HCT116 (cell line): Measurements from ENCODE around the gene DHRS13. TPM values are rescaled to one million over a fixed set of nuclear protein-coding genes. Genes with fewer than 3 reads are reported as not detected.

ENCODE experiments used
- ATAC-seq: fragments of 200-7000 bp; cut with Tn5 transposase; 2 replicates; pipeline ENCODE4 v1.9.1; 2020; ENCODE audit warnings: mild to moderate bottlenecking, moderate library complexity
- BruUV-seq: library from RNA; stranded (reverse); fragments of 400-500 nt; replicated peaks from 2 replicates; lab custom pipeline; 2021; lab: Mats Ljungman, UMichigan
- CTCF ChIA-PET: fragments of 300-600 bp; sonication (Branson Sonifier 250); formaldehyde crosslinking; loops from one replicate; lab custom pipeline; 2021; ENCODE audit warnings: antibody characterized with exemption; lab: Charles Lee
- POLR2A ChIA-PET: fragments of 300-600, 350-600 bp; sonication (Branson Sonifier 250); formaldehyde crosslinking; loops from one replicate; lab custom pipeline; 2021; ENCODE audit warnings: antibody characterized with exemption; lab: Charles Lee
- RAD21 ChIA-PET, 2 experiments: fragments of 300-600 bp; sonication (Branson Sonifier 250); formaldehyde crosslinking; loops; one replicate each; lab custom pipeline; 2023; ENCODE audit warnings: low total read pairs in 2 of 2; ENCODE audit not compliant: uncharacterized antibody in 2 of 2, unreplicated experiment in 2 of 2, low non-redundant PET in 1 of 2; lab: Charles Lee
- DNase-seq: peaks from one replicate; pipeline ENCODE4 v3.0.0-alpha.2; 2010; ENCODE audit warnings: low read depth, low spot score
- H2AFZ ChIP-seq: fragments of 200-600 bp; shearing (Covaris generic), sonication (generic); 2 replicates; pipeline ENCODE4 v1.6.1; 2017; ENCODE audit warnings: low read depth, mixed run types, mixed read lengths, antibody characterized with exemption, low read length; ENCODE audit not compliant: poor library complexity, severe bottlenecking
- H3K27ac ChIP-seq: 2 replicates; pipeline ENCODE4 v1.5.1; 2012; ENCODE audit warnings: low read depth, low read length
- H3K27me3 ChIP-seq: fragments of 200-600 bp; sonication (generic); 2 replicates; pipeline ENCODE4 v1.6.1; 2016; ENCODE audit warnings: mixed run types, low read length, mixed read lengths; ENCODE audit not compliant: insufficient read depth
- H3K36me3 ChIP-seq, 2 experiments: fragments of 200-500 bp in 1 of 2; fragments of 200-600 bp in 1 of 2; sonication (Bioruptor generic) in 1 of 2; sonication (generic) in 1 of 2; 2 replicates each; pipeline versions ENCODE4 v1.5.1 to v1.6.1; 2014 to 2016; ENCODE audit warnings: low read length in 2 of 2, inconsistent platforms in 1 of 2, mixed read lengths in 1 of 2, mixed run types in 1 of 2; ENCODE audit not compliant: insufficient read depth in 2 of 2, control insufficient read depth in 1 of 2
- H3K4me1 ChIP-seq, 2 experiments: fragments of 200-600 bp in 1 of 2; sonication (generic) in 1 of 2; 2 replicates each; pipeline versions ENCODE4 v1.5.1 to v1.6.1; 2012 to 2017; ENCODE audit warnings: low read length in 2 of 2, inconsistent platforms in 1 of 2, mild to moderate bottlenecking in 1 of 2, mixed read lengths in 1 of 2, mixed run types in 1 of 2, moderate library complexity in 1 of 2; ENCODE audit not compliant: insufficient read depth in 2 of 2, control insufficient read depth in 1 of 2
- H3K4me2 ChIP-seq: fragments of 200-600 bp; sonication (generic); 2 replicates; pipeline ENCODE4 v1.6.1; 2017; ENCODE audit warnings: mixed run types, low read length, mixed read lengths
- H3K4me3 ChIP-seq, 2 experiments: fragments of 200-600 bp in 1 of 2; sonication (generic) in 1 of 2; replicated peaks in 1 of 2; 2 replicates each; pipeline ENCODE4 v1.5.1; 2011 to 2016; ENCODE audit warnings: low read length in 2 of 2, control low read depth in 1 of 2, low read depth in 1 of 2, mild to moderate bottlenecking in 1 of 2, mixed read lengths in 1 of 2, mixed run types in 1 of 2
- H3K79me2 ChIP-seq: fragments of 200-600 bp; sonication (generic); 2 replicates; pipeline ENCODE4 v1.6.1; 2017; ENCODE audit warnings: mild to moderate bottlenecking, mixed run types, low read length, moderate library complexity, mixed read lengths; ENCODE audit not compliant: insufficient read depth
- H3K9ac ChIP-seq: fragments of 200-600 bp; sonication (generic); 2 replicates; pipeline ENCODE4 v1.6.1; 2016; ENCODE audit warnings: low read length, mixed read lengths
- H3K9me2 ChIP-seq: fragments of 200-600 bp; sonication (generic), shearing (Covaris generic); 2 replicates; pipeline ENCODE4 v1.6.1; 2017; ENCODE audit warnings: mixed run types, mild to moderate bottlenecking, moderate library complexity; ENCODE audit not compliant: insufficient read depth
- H3K9me3 ChIP-seq, 2 experiments: fragments of 200-500 bp in 1 of 2; fragments of 200-600 bp in 1 of 2; sonication (Bioruptor generic) in 1 of 2; sonication (generic) in 1 of 2; 2 replicates each; pipeline ENCODE4 v1.6.1; 2014 to 2017; ENCODE audit warnings: low read length in 2 of 2, mixed read lengths in 2 of 2, inconsistent platforms in 1 of 2, low read depth in 1 of 2, mild to moderate bottlenecking in 1 of 2, mixed run types in 1 of 2, moderate library complexity in 1 of 2; ENCODE audit not compliant: control insufficient read depth in 1 of 2, insufficient read depth in 1 of 2
- H4K20me1 ChIP-seq: fragments of 200-600 bp; sonication (generic), shearing (Covaris generic); 2 replicates; pipeline ENCODE4 v1.6.1; 2017; ENCODE audit warnings: mixed run types, mild to moderate bottlenecking, moderate library complexity; ENCODE audit not compliant: insufficient read depth
- CBX3 ChIP-seq: IDR thresholded peaks from 2 replicates; pipeline ENCODE4 v1.6.1; 2012; ENCODE audit warnings: low read depth
- CEBPB ChIP-seq: IDR thresholded peaks from 2 replicates; pipeline ENCODE4 v1.6.1; 2012; ENCODE audit warnings: low read depth
- ELF1 ChIP-seq: IDR thresholded peaks from 2 replicates; pipeline ENCODE4 v1.6.1; 2012; ENCODE audit warnings: low read depth, borderline replicate concordance
- EZH2 ChIP-seq: fragments of 200-600 bp; sonication (generic); IDR thresholded peaks from 2 replicates; pipeline ENCODE4 v1.6.1; 2017; ENCODE audit warnings: antibody characterized with exemption, mixed run types
- EZH2phosphoT487 ChIP-seq: fragments of 200-600 bp; IDR thresholded peaks from 2 replicates; pipeline ENCODE4 v1.6.1; 2018; ENCODE audit warnings: antibody characterized with exemption, borderline replicate concordance
- FOSL1 ChIP-seq: IDR thresholded peaks from 2 replicates; pipeline ENCODE4 v1.6.1; 2012; ENCODE audit warnings: low read depth
- JUND ChIP-seq: IDR thresholded peaks from 2 replicates; pipeline ENCODE4 v1.6.1; 2012
- POLR2A ChIP-seq: IDR thresholded peaks from 2 replicates; pipeline ENCODE4 v1.7.0; 2011; ENCODE audit warnings: borderline replicate concordance; ENCODE audit not compliant: insufficient read depth, insufficient read length; ENCODE audit errors: extremely low read depth
- RAD21 ChIP-seq: IDR thresholded peaks from 2 replicates; pipeline ENCODE4 v1.6.1; 2012; ENCODE audit warnings: low read depth, mild to moderate bottlenecking
- SIN3A ChIP-seq: IDR thresholded peaks from 2 replicates; pipeline ENCODE4 v1.6.1; 2012; ENCODE audit warnings: low read depth
- SP1 ChIP-seq: IDR thresholded peaks from 2 replicates; pipeline ENCODE4 v1.6.1; 2012; ENCODE audit warnings: low read depth
- SRF ChIP-seq: IDR thresholded peaks from 2 replicates; pipeline ENCODE4 v1.6.1; 2012; ENCODE audit warnings: low read depth
- TCF7L2 ChIP-seq: IDR thresholded peaks from 2 replicates; pipeline ENCODE4 v1.7.0; 2011; ENCODE audit warnings: borderline replicate concordance, inconsistent platforms; ENCODE audit not compliant: insufficient read depth, insufficient read length; ENCODE audit errors: extremely low read depth
- YY1 ChIP-seq: IDR thresholded peaks from 2 replicates; pipeline ENCODE4 v1.6.1; 2011; ENCODE audit warnings: low read length, low read depth, moderate library complexity, mild to moderate bottlenecking; ENCODE audit not compliant: insufficient replicate concordance; ENCODE audit errors: extremely low read depth
- ZNF274 ChIP-seq: fragments of 200-500 bp; sonication (Bioruptor generic); IDR thresholded peaks from 2 replicates; pipeline ENCODE4 v1.6.1; 2014; ENCODE audit warnings: mild to moderate bottlenecking, low read depth, low read length, inconsistent platforms
- intact Hi-C: fragments of 100-400 bp; cut with micrococcal nuclease; formaldehyde crosslinking; loops from 2 replicates; pipeline ENCODE4 v1.10.0; 2022
- total RNA-seq: library from RNA; stranded (reverse); gene quantifications from one replicate; pipeline ENCODE4 v1.2.1, GENCODE V29; 2021; ENCODE audit not compliant: unreplicated experiment
- TF ChIP-seq, protein P1 (sequence below): IDR thresholded peaks from 2 replicates; pipeline ENCODE4 v1.6.1; 2012
- TF ChIP-seq, protein P2 (sequence below): IDR thresholded peaks from 2 replicates; pipeline ENCODE4 v1.6.1; 2012
- TF ChIP-seq, protein P3 (sequence below): IDR thresholded peaks from 2 replicates; pipeline ENCODE4 v1.6.1; 2011; ENCODE audit warnings: mild to moderate bottlenecking, low read length, moderate library complexity; ENCODE audit not compliant: insufficient replicate concordance; ENCODE audit errors: extremely low read depth
- TF ChIP-seq, protein P4 (sequence below): IDR thresholded peaks from 2 replicates; pipeline ENCODE4 v1.6.1; 2012; ENCODE audit warnings: low read depth

DHRS13 gene
- total RNA-seq, 1 experiment from 2014 or later = 13.5 TPM

DNA sequence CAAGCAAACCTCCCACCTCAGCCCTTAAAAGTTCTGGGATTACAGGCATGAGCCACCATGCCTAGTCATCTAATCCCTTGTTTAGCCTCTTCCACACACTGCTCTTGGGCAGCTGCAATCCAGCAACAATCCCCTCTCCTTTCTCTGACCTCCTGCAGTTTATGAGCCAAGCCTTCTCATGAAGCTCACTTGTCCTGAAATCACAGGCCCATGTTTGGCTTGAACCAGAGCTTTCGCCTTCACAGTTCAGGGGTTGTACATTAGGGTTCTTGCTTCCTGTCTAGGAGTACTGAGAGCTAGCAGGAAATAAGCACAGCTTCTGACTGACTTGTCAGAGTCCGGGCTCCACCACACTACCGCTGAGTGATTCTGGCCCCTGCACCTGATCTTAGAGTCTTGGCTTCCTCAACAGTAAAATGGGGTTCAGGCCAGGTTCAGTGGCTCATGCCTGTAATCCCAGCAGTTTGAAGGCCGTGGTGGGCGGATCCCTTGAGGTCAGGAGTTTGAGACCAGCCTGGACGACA lies 31.8 kb downstream of the DHRS13 start:
- no peaks in the 10 kb centered on the region for H3K79me2 ChIP-seq
- H3K36me3 ChIP-seq = no peaks in the 10 kb centered on the region
- H3K4me3 ChIP-seq = no peak overlapping the region
- no peak for DNase-seq
- H3K9me3 ChIP-seq = no peaks in the 10 kb centered on the region
- ATAC-seq = no peak
- intact Hi-C loops = no loop called here
- no peaks in the 10 kb centered on the region for H3K9me2 ChIP-seq
- no TSS peak for BruUV-seq
- no peaks in the 10 kb centered on the region for H4K20me1 ChIP-seq
- H3K27ac ChIP-seq = no peak overlapping the region
- H3K4me2 ChIP-seq = no peak overlapping the region
- no peak overlapping the region for H2AFZ ChIP-seq
- ChIA-PET RAD21 (no interaction called here), CTCF (interaction anchor here (2.2 kb wide), 1 partner anchor 107 kb away, joined by 9 read pairs; no protein-coding TSS in a partner anchor), POLR2A (no interaction called here)
- H3K9ac ChIP-seq = no peak overlapping the region
- no peak for TF ChIP-seq EZH2
- no peak for TF ChIP-seq POLR2A
- TF ChIP-seq JUND = no peak
- TF ChIP-seq ELF1 = no peak
- TF ChIP-seq, protein P1, sequence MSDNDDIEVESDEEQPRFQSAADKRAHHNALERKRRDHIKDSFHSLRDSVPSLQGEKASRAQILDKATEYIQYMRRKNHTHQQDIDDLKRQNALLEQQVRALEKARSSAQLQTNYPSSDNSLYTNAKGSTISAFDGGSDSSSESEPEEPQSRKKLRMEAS = no peak
- no peak for TF ChIP-seq YY1
- TF ChIP-seq SP1 = no peak
- TF ChIP-seq CBX3 = no peak
- no peak for TF ChIP-seq SIN3A
- no peak for TF ChIP-seq FOSL1
- TF ChIP-seq RAD21 = no peak
- no peak for TF ChIP-seq EZH2phosphoT487
- TF ChIP-seq, protein P2, sequence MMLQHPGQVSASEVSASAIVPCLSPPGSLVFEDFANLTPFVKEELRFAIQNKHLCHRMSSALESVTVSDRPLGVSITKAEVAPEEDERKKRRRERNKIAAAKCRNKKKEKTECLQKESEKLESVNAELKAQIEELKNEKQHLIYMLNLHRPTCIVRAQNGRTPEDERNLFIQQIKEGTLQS = no peak
- TF ChIP-seq CEBPB = no peak
- TF ChIP-seq ZNF274 = no peak
- TF ChIP-seq SRF = no peak
- TF ChIP-seq, protein P3, sequence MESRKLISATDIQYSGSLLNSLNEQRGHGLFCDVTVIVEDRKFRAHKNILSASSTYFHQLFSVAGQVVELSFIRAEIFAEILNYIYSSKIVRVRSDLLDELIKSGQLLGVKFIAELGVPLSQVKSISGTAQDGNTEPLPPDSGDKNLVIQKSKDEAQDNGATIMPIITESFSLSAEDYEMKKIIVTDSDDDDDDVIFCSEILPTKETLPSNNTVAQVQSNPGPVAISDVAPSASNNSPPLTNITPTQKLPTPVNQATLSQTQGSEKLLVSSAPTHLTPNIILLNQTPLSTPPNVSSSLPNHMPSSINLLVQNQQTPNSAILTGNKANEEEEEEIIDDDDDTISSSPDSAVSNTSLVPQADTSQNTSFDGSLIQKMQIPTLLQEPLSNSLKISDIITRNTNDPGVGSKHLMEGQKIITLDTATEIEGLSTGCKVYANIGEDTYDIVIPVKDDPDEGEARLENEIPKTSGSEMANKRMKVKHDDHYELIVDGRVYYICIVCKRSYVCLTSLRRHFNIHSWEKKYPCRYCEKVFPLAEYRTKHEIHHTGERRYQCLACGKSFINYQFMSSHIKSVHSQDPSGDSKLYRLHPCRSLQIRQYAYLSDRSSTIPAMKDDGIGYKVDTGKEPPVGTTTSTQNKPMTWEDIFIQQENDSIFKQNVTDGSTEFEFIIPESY = no peak
- TF ChIP-seq TCF7L2 = no peak
- TF ChIP-seq, protein P4, sequence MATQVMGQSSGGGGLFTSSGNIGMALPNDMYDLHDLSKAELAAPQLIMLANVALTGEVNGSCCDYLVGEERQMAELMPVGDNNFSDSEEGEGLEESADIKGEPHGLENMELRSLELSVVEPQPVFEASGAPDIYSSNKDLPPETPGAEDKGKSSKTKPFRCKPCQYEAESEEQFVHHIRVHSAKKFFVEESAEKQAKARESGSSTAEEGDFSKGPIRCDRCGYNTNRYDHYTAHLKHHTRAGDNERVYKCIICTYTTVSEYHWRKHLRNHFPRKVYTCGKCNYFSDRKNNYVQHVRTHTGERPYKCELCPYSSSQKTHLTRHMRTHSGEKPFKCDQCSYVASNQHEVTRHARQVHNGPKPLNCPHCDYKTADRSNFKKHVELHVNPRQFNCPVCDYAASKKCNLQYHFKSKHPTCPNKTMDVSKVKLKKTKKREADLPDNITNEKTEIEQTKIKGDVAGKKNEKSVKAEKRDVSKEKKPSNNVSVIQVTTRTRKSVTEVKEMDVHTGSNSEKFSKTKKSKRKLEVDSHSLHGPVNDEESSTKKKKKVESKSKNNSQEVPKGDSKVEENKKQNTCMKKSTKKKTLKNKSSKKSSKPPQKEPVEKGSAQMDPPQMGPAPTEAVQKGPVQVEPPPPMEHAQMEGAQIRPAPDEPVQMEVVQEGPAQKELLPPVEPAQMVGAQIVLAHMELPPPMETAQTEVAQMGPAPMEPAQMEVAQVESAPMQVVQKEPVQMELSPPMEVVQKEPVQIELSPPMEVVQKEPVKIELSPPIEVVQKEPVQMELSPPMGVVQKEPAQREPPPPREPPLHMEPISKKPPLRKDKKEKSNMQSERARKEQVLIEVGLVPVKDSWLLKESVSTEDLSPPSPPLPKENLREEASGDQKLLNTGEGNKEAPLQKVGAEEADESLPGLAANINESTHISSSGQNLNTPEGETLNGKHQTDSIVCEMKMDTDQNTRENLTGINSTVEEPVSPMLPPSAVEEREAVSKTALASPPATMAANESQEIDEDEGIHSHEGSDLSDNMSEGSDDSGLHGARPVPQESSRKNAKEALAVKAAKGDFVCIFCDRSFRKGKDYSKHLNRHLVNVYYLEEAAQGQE = no peak
- no peaks in the 10 kb centered on the region for H3K4me1 ChIP-seq
- no peaks in the 10 kb centered on the region for H3K27me3 ChIP-seq
